ENCODE measurements around the gene PPP4R4.

DNA sequence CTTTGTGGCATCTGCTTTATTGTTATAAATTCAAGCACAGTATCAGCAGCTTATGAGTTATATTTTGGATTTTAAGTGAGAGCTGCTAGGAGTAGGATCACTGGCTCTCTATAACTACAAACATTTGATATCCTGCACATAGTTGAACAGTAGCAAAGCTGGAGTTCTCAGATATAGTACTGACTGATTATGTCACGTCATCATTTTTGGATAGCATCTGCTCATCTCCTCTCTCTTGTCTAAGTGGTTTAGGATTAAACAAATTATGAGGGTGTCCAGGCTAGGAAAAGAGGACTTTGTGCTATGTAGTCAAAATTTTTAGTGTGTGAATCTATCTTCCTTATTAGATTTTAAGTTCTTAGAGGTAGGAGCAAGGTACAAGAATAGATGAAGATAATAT, 18.4 kb downstream of the PPP4R4 start:
- TF ChIP-seq, protein P1, sequence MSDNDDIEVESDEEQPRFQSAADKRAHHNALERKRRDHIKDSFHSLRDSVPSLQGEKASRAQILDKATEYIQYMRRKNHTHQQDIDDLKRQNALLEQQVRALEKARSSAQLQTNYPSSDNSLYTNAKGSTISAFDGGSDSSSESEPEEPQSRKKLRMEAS (IDR thresholded peaks at IDR 0.05; ENCODE audit: low read depth): no peak
- no peak for TF ChIP-seq POLR2AphosphoS5 (IDR thresholded peaks at IDR 0.05; ENCODE audit: low read depth, low read length)
- TF ChIP-seq, protein P2, sequence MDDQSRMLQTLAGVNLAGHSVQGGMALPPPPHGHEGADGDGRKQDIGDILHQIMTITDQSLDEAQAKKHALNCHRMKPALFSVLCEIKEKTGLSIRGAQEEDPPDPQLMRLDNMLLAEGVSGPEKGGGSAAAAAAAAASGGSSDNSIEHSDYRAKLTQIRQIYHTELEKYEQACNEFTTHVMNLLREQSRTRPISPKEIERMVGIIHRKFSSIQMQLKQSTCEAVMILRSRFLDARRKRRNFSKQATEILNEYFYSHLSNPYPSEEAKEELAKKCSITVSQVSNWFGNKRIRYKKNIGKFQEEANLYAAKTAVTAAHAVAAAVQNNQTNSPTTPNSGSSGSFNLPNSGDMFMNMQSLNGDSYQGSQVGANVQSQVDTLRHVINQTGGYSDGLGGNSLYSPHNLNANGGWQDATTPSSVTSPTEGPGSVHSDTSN (IDR thresholded peaks at IDR 0.05): no peak
- TF ChIP-seq, protein P3, sequence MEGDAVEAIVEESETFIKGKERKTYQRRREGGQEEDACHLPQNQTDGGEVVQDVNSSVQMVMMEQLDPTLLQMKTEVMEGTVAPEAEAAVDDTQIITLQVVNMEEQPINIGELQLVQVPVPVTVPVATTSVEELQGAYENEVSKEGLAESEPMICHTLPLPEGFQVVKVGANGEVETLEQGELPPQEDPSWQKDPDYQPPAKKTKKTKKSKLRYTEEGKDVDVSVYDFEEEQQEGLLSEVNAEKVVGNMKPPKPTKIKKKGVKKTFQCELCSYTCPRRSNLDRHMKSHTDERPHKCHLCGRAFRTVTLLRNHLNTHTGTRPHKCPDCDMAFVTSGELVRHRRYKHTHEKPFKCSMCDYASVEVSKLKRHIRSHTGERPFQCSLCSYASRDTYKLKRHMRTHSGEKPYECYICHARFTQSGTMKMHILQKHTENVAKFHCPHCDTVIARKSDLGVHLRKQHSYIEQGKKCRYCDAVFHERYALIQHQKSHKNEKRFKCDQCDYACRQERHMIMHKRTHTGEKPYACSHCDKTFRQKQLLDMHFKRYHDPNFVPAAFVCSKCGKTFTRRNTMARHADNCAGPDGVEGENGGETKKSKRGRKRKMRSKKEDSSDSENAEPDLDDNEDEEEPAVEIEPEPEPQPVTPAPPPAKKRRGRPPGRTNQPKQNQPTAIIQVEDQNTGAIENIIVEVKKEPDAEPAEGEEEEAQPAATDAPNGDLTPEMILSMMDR (IDR thresholded peaks at IDR 0.05): no peak
- TF ChIP-seq SIN3A (IDR thresholded peaks at IDR 0.05; ENCODE audit: borderline replicate concordance, low read depth, low read length): no peak
- no peak for TF ChIP-seq JUND (IDR thresholded peaks at IDR 0.05)
- no peak for TF ChIP-seq FOXM1 (IDR thresholded peaks at IDR 0.05; ENCODE audit: low read depth)
- no peak for TF ChIP-seq RCOR1 (IDR thresholded peaks at IDR 0.05; ENCODE audit: low read length)
